Effector CD8-positive, alpha-beta T cell (primary cell): ENCODE results near the gene C1orf105.

Experiments
- DNase-seq: peaks from one replicate; lab custom pipeline; 2025; lab: John Stamatoyannopoulos, UW

The C1orf105 gene

DNA sequence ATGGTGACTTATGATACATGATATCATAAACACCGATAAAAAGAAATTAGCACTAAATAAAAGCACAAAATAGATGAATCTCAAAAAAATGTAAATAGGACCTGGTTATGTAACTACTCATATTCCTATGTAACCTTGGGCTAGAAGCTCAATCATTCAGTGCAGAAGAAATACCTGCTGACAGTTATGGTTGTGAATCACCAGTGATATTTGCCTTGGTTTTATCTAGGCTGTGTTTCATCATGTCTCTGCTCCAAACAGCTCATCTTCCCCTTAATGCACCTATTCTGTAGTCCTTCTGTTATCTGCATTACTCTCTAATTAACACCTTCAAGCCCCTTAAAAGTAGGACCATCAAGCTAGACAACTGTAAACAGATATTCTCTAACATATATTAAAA is 39.7 kb downstream of the C1orf105 start:
- DNase-seq: no peak

DNA sequence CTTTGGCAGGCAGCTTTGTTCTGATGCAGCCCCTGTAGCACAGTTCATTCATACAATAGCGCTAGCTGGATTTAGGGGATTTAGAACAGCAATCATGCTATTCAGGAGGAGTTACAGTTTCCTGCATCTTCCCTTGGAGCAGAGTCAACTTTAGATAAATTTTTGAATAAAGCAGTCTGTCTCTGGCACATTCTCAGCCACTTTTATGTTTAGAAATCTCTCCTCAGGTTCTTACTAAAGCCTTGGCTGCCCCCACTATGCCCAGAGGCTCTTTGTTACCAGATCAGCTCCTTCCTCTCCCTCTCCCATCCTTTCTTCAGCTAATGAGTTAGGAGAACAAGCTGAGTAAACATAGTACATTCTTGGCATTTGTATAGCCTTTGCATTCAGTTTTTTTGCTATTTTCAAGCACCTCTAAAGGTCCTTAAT is 40.4 kb downstream of the C1orf105 start:
- no peak for DNase-seq

DNA sequence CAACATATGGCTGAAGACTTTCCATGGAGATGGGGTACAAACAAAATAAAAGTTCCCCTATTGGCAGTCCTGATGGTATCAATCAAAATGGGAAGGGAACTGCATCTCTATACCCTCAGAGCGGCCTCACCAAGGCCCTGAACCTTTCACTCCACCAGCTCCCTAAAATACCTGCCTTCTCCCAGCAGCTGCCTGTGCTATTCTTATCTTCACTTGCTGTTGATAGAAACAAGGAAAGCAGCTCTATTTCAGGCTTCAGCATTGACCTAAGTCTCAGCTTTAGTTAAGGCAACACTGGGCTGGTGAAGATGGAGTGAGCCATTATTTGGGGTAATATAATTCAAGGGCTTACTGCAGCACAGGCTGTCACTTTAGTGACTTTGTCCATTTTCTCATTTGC is 45.1 kb downstream of the C1orf105 start:
- DNase-seq: no peak

DNA sequence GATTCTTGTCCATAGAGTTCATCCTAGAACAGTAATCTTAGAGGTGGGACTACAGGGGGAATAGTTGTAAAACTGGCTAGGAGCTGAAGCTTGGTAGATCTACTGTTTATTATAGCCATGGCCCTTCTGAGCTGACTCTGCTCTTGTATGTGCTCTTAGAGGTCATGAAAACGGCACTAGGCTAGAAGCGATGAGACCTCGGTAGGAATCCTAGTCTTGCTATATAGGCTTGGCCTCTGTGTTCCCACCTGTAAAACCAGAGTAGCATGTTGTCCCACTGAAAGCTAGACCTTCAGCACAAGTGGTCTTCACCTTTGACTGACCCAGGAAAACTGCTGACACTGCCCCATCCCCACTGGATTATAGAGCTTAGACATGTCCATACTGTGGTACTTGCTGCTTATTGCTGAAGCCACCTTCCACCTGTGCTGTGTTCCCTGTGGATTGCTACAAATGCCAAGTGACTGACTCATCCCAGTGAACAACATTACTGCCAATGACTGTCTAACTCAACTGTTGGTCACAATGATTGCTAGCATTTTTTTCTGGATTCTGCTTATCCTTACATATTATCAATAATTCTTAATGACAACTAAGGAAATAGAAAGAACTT is 46.4 kb downstream of the C1orf105 start:
- no peak for DNase-seq

DNA sequence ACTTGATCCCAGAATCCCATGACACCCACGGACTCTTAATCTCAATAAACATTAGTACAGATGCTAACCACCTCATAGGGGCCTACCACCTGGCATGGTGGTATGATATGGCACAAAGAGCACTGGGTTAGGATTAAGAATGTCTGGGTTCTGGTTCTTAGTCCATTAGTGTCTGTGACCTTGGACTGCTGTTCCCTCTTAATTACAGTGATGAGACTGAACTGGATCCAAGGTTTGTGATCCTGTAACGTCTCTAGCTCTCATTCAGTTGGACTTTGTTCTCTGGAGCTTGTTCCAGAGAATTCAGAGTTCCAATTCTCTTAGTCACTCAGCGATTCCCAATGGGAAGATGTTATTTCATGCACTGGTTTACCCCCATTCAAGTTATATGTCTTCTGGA is 47.0 kb downstream of the C1orf105 start:
- DNase-seq: no peak

DNA sequence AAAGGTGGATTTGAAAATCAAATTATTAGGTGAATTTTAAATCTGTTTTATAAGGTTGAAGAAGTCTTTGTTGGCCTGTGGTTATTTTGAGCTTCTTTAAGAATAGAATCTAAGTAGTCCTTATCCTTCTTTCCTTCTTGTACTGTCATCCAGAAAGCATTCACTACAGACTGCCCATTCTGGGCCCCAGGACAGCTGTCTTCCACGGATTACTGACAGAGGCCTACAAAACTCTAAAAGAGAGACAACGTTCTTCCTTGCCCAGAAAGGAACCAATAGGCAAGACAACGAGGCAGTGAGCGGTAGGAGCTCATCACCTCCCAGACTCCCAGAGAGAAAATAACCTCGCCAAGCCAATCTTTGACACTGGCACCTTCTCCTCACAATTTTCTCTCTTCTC is 47.8 kb downstream of the C1orf105 start:
- no peak for DNase-seq

DNA sequence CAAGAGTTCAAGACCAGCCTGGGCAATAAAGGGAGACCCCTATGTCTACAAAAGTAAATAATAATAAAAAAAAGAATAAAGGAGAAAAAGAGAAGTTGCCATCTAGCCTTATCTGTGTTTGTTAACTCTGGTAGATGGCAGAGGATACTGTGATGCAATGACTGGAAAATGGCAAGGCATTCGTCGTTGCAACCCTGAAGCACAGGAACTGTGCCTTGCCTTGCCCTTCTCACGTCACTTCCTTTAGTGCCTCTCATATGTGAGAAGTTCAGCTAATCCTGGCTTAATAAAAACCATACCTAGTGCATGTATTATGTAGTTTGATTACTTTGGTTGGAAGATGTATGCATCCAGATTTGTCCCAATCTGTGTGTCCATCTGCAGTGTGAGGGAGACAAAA is 49.2 kb downstream of the C1orf105 start:
- DNase-seq: no peak

DNA sequence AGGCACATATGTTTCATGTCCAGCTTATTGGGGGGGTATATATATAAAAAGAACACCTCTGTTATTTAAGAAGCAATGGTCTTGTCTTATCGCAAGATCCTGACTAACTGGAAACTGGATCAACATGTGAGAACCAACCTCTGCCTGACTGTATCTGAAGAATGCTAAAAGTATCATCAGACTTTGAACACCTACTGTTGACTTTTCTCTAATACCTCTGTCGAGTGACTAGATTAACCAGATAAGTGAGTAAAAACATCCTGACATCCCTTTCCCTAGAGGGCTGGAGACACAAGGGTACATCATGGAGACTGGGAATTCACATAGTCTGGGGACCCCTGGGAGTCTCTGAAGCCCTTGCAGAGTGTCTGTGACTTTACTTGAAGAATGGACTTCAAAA is 49.7 kb downstream of the C1orf105 start:
- DNase-seq: no peak

DNA sequence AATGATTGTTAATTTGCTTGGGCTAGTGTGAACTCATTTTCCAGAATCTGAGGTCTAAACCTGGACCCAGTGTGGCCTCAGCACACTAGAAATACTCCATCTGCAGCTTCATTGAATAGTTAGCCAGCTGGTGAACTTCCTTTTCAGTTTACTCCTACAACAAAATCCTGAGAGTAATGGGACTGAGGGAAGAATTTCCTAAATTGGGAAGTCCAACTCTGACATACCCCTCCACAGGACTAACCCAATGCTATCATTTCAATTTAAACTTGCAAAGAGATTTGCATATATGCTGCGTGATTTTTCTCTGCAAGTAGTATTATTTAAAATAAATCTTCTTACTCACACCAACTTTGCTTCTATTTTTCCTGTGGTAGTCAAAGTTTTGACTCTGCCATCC is 51.2 kb downstream of the C1orf105 start:
- DNase-seq: no peak

DNA sequence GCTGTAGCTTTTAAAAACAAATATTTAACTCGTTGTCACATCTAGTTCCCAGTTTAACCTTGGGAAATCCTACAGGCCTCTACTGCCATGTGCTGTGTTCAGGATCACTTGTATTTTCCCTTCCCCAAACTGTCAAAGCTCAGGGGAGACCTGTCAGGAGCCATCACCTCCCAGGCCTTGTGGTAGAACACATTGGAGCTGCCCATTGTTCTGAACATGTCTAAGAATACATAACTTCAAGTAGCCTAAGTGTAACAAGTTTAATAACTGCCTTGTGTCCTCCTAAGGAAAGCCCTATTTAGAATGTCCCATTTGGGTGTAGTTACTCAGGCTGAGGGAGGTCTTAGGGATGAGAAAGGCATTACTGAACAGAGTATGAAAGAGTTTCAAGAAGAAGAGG is 52.0 kb downstream of the C1orf105 start:
- DNase-seq: no peak

DNA sequence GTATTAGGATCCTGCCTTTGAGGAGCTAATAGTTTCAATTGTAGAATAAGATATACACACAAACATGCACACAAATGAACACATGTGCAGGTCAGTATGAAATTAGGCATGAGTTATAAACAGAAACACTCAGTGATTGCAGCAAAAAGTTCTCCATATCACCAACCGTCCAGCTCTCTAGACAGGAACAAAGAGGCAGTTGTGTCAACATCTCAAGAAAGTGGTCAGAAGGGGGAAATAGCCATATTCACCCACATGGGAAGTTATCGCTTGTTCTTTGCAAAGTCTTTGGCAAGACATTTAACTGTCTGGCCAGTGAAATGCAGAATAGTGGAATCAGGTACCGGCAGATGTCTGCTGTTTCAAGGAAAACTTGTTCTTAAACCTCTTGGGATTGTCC is 52.8 kb downstream of the C1orf105 start:
- DNase-seq: no peak

DNA sequence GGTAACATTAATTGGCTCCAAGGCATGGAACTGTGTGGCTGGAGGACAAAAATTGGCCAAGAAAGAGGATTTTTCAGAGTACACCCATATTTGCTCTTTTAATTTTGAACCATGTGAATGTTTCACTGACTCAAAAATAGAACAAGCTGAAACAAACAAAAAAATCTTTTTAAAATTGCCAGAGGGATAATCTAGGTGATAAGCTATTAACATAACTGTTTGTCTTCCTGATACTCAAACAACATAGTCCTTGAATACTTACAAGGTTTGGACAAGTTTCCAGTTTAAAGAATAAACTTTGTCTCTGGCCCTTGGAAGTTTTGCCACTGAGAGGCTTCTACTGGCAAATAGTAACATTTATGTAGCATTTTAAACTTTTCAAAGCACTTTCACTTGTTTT is 53.4 kb downstream of the C1orf105 start:
- no peak for DNase-seq

DNA sequence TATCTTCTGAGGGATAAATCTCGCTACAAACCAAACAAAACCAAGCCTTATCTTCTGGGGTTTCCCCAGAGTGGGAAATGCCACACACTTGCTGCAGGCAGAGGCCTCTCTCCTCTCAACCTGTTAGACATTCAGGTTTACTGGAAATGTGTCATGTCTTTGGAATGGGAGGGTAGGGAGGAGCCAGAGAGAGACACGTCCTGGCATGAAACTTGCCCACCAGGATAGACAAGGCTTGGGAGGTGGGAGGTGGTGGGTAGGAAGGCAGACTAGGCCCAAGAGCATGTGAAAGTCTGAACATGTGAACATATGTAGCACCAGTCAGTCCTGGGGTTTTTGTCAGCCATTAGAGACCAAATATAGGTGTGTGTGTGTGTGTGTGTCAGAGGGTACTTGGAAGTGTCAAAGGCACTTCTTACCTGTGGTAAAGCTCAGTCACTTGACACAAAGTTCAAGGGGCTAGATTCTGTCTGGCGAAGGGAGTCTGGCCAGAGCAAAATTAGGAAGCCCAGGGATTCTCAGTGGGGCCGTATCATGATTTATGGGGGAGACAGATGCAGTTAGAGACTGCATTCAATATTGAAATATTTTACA is 55.8 kb downstream of the C1orf105 start:
- no peak for DNase-seq

DNA sequence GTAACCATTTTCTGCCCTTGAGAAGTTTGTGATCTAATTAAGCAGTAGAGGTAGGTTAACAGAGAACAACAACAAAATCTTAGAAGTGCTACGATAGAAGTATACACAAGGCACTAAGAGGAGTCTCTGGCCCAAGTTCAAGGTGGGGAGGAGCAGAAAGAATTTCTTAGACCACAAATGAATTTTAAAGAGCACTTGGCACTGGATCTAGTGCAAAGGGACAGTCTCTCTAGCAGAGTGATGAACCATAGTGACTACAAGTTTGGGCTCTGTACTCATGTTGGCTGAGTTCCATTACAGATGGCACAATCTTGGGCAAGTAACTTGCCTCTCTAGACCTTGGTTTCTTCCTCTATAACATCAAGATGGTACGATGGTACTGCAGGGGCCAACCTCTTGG is 56.7 kb downstream of the C1orf105 start:
- no peak for DNase-seq

DNA sequence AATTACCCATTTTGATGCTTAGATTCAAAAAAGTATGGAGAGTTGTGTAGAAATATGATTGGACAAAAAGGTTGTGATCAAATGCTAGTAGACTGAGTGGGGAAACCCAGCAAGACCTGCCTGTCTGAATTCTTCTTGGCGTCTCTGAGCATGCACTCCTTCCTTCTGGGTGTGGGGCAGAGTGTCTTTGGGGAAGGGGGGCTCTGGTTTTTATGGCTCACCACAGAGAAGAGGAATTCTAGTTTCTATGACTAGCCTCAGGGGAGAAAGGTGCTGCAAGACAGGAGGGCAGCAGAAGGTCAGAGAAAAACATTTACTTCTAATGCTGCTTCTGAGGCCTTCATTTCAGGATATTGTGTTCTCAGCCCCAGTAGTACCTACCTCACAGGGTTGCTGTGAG is 57.3 kb downstream of the C1orf105 start:
- no peak for DNase-seq

DNA sequence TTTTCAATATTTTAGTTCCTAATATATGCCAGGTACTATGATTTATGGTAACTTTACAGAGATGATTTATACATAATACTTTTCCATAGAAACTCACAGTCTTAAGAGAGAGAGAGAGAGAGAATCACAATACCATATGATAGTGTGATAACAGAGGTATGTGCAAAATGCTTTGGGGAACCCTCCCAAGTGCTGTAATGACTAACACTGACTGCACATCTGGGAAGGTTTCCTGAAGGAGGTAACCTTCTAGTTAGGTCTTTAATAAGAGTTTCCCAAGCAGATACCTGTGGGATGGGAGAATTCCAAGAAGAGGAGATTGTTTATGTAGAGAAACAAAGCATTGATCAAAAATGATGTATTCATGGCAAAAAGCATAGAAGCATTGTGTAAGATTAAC is 58.0 kb downstream of the C1orf105 start:
- DNase-seq: no peak

DNA sequence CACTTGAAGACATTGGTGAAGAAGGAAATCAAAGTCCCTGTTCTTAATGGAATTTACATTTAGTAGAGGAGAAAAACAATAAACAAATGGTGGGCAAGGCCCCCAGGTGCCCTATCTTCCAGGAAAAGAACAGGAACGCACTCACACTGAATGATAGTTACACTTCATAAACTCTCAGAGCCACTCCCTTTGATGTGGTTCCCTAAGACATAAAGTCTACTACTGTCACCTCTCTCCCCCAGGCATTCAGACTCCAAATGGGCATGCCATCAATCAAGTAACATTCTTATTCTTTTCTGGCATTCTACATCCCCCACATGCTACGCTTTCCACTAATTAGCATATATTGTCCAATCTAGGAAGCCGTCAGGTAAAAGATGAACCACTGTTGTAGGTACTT is 59.9 kb downstream of the C1orf105 start:
- DNase-seq: no peak

DNA sequence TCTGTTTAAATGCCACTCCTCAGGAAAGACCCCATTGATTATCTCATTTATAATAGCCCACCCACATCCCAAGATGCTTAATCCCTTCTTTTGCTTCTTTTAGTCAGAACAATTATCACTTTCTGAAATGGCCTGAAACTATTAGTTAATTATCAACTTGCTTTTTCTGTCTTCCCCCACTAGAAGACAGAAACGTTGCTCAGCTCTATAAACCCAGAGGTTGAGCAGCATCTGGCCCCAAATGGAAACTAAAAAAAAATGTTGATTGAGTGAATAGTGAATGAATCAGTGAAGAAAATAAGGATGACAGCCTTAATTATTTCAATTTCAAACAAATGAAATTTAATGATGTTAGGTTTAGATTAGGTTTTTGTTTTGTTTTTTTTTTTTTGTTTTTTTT is 61.6 kb downstream of the C1orf105 start:
- no peak for DNase-seq

DNA sequence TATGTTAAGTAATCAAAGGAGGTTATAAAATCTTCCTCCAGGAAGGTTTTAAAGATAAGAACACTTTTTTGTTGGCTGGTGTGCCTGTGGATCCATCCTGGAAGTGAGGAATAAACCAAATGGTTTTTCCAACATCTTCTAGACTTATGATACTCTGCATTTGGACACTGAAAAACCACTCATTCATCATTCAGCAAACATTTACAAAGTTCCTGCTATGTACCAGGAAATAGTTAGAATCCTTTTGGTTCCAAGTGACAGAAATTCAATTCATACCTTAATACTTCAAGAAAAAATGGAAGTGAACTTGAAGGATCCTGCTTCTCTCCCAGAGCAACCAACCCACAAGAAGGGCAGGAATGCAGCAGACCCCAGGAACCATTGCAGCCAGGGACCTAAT is 63.0 kb downstream of the C1orf105 start:
- DNase-seq: no peak

DNA sequence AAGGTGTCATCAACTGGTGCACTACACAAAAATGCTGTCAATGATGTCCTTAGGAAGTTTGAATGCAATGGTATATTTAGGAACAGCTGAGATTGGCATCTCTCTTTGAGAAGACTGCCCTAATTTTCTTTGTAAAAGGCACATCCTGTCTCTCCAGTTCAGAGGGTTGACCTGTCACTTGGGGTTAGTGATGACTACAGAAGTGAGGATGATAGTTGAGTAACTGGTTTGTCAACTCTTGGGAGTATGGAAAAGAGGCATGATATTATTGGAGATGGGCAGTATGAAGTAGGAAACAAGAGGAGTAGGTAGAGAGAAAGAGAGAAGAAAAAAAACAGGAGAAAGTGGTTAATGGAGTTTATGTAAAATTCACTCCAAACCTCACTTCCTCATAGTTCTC is 63.8 kb downstream of the C1orf105 start:
- no peak for DNase-seq

DNA sequence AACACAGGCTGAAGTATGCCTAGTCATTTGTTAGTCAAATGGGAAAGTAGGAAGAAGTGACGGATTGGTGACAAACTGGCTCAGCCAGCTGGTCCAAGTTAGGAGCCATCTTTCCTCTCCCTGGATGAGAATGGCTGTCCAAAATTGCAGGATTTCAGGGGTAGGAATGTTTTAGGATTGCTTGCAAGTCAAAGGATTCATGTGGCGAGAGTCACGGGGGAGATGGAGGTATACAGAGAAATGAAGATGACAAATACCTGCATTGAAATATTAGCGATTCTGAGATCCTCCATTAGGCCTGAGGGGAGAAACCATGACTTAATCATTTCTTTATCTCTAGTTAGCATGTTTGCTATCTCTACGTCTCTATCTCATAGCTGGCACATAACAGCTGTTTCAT is 65.1 kb downstream of the C1orf105 start:
- no peak for DNase-seq

DNA sequence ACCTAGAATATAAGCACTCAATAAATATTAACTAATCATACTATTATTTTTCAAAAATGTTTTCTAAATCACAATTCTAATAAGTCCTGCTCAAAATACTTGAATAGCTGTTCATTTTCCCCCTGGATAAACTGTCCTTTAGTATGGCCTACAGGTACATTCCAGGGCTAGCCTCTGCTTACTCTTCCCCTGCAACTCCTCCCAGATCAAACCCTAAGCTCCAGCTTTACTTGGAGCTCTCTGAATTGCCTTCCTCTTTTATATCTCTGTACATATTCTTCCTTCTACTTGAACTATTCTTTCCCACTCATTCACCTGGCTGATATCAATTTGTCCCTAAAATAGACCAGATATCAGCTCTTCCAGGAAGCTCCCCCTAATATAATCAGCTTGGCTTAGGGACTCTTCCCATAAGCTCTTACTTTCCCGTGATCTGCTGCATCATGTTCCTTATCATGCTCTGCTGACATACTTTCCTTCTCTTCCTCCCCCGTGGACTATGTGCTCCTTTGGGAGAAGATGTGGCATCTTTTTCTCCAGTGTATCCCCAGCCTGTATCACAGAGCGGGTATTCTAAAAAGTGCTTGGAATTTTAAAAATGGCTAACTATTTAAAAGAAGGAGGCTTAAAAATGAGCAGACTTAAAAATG is 66.4 kb downstream of the C1orf105 start:
- DNase-seq: no peak

DNA sequence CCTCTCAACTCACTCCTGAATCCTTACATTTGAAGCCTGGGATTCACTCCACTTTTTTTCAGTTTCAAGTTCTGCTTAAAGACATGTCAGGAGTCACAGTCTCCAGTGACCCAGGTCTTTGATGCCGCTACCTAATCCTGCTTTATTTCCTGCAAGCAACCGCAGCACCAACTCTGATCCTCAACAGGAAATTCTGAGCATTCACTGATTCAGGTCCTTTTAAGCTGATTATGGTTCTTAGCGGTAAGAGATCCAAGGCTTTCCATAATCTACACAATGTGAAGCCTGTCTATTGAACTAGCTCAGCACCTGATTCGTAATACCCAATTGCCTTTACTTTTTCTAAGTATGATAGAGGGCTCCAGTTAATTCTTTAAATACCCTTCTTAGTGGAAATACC is 67.1 kb downstream of the C1orf105 start:
- DNase-seq: no peak

DNA sequence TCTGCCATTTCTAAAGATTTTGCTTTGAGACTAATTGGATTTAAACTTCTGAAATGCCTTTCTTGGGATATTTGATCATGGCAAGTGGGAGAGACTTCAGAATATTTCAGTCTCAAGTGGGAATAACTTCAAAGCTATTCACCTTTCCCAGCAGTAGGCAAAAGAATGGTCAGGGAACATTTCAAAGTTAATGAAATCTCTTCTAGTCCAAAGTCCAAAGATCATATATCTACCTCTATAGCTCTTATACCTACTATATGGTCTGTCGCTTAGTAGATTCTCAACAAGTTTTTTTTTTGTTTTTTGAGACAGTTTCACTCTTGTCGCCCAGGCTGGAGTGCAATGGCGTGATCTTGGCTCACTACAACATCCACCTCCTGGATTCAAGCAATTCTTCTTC is 67.9 kb downstream of the C1orf105 start:
- no peak for DNase-seq
